Stimulated activated CD8-positive, alpha-beta memory T cell treated with anti-CD3 and anti-CD28 coated beads, Interleukin-4, amount 100 ng/mL, for 4 hours (primary cell): ENCODE data around the gene FAM13B.
"Not testable (repeated sequence)": the region's sequence is repeated elsewhere in the genome, so short reads cannot be mapped to it uniquely, and the experiment has no call there.

Source experiments
- DNase-seq, 2 donors: peaks; one replicate each; pipeline ENCODE4 v3.0.0-alpha.2; 2020; ENCODE audit warnings: low read depth in 2 of 2, low spot score in 1 of 2

Gene FAM13B

DNA sequence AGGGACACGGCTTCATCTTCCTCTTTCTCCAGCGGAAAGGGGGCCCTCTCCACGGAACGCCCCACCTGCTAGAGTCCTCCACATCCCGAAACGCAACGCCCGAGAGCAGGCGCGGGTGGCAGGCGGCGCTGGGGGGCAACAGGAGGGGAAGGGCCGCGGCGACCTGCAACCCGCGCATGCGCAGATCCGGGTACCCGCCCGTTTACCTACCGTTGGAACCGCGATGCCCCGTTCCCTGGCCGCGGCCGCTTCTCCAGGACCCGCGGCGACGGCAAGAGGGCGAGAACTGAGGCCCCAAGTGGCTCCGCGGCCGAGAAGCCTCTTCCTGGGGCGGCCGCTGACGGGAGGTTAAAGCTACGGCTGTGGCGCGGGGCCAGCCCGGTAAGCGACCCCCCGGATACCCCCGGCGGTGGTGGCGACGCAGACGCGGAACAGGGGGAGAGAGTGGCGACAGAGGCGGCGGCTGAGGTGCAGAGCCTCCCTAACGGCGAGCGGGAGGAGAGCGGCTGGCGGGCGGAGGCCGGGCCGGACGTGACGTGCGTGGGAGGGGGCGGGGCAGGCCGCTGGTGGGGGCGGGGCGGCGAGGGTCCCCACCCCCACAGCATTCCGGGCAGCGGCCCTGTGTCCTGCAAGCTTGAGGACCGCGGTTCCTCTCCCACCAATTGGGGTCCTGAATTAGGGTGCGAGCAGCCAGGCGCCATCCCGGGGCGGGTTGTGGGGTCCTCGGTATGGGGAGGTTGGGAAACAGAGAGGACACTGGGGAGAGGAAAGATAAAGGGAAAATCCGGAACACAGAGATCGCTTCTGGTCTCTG, at the start of gene FAM13B:
Gene FAM13B (minus strand): TSS at position 508 of the 814 bp plus-strand sequence. CDS start 13,968 bp downstream, outside the sequence.
- DNase-seq: peak; percentile 43 to 65

DNA sequence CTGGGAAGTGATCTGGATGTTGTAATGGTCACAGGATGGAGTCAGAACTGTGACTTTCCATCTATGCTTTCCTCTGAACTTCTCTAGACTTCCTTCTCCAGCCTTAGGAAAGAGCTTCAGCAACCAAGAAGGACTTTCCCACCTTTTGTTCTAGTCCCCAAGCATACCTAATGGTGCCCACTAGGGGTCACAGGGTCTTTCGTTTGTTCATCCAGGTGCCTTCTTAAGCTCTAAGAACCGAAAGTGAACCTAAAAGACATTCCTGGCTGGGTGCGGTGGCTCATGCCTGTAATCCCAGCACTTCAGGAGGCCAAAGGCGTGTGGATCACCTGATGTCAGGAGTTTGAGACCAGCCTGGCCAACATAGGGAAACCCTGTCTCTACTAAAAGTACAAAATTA, 49.2 kb upstream of the FAM13B start:
- DNase-seq: no peak

DNA sequence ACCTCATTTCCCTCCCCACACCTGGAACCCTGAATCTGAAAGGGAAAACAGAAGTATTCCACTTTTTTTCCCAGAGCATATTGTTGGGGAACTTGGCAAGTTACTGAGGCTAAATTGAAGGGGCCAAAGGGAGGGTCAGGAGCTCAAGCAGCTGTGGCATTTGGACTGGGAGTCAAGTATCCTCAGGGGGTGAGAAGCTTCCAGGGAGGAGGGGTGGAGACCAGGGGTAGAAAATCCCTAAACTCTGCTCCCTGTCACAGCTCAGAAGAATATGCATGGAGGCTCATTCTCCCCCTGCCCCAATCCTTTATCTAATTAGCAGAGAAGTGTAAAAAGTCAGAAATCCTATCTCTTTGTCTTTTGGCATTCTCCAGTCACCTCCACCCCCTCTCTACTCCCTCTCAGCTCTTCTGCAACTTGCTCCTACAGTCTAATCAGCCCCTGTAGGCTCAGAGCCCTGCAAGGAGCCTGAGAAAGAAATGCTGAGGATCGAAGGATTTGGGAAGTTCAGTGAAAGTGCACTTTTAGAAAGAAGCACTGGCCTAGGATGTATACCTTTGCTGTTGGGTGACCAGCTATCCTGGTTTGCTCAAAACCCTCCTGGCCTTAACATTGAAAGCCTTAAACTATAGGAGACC, 45.2 kb upstream of the FAM13B start:
- no peak for DNase-seq

DNA sequence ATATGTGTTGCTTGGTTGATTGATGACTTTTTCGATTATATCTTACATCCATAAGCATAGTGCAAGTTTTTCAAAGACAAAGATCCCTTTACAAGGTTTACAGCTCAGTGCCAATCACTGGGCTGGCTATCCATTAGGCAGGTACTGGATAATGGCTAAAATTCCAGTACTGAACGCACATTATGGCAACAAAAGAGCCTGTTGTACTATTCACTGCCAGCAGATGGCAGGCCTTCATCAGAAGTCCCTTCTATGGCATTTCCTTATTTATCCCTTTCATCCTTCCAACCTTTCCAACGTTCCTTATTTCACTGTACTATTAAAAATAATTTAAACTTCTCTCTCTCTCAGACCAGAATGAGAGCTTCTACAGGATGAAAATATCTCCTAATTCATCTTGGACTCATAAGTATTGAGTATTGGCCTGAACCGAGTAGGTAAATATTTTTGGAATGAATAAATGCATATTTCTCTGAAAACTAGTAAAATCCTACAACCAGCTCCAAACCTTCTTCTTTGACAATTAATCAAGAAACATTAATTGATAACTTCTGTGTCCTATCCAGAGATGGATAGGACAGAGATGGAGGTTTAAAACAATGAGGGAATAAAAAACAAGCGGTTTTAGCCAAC, 44.3 kb upstream of the FAM13B start:
- DNase-seq: peak; percentile 1 to 8

DNA sequence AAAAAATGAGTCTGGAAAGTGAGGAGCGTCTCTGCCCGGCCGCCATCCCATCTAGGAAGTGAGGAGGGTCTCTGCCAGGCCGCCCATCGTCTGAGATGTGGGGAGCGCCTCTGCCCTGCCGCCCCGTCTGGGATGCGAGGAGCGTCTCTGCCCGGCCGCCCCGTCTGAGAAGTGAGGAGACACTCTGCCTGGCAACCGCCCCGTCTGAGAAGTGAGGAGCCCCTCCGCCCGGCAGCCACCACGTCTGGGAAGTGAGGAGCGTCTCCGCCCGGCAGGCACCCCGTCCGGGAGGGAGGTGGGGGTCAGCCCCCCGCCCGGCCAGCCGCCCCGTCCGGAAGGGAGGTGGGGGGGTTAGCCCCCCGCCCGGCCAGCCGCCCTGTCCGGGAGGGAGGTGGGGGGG, 37.1 kb upstream of the FAM13B start:
- not testable (repeated sequence) for DNase-seq

DNA sequence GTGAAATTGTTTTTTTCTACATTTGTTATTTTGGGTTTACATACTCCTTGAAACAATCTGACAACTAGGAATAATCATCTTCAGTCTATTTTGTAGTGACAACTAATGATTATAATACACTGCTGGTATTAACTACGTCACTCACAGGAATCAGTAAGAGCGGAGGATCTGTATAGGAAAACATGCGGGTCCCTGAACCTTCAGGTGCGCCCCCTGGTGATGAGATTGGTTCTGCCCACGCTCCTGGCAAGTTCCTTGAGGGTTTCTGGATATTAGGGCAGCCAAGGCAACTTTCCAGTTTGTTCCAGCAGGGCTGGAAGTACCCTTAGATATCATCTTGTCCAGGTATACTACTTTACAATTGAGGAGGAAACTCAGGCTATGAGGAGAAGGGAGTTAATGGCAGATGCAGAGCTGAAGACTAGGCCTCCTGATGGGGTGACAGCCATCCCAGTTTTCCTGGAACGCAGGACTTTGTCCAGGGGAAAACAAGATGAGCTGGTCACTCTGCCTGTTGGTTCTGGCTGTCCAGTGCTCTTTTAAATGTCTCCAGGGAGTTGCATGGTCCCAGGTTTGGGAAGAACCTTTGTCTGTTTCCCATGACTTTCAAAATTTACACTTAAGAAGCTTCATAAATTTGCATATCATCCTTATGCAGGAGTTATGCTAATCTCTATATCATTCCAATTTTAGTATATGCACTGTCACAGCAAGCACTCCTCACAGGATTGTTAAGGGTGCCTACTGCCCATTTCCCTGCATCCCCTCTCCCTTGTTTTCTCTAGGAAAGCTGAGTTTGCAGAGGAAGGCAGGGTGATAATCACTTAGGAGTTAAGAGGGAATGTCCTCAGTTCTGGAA, 36.1 kb upstream of the FAM13B start:
- peak; percentile 36 to 56 for DNase-seq

DNA sequence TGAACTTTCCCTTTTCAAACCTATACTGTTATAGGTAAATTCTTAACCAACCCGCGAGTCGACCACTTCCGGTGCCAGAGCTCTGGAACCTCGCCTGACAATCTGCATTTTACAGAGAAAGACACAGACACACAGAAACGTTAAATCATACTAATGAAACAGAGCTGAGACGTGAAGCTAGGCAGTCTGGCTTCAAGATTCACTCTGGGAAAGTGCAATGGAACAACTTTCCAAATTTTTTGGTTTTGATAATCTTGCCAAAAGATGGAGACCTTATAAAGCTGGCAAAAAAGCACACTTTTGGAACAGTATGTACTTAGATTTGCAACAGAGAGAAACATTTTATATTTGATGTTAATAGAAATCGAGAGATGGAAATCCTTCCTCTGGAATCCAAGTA, 35.1 kb upstream of the FAM13B start:
- no peak for DNase-seq

DNA sequence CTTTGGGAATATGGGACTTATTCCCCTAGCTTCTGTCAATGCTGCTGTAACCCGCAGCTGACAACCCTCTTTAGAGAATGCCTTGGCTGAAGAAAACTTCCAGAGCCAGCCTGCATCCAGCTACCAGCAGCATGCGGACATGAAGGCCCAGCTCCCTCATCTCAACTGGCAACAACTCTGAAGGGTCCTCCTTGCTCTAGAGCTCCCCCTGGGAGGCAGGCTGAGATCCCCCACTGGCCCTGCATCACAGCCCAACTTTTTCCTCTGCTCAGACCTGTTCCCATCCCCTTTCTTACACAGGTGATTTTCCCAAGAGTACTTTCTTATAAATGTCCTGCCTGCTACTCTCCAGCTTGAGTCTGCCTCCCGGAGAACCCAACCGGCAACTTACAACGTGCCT, 32.2 kb upstream of the FAM13B start:
- no peak for DNase-seq

DNA sequence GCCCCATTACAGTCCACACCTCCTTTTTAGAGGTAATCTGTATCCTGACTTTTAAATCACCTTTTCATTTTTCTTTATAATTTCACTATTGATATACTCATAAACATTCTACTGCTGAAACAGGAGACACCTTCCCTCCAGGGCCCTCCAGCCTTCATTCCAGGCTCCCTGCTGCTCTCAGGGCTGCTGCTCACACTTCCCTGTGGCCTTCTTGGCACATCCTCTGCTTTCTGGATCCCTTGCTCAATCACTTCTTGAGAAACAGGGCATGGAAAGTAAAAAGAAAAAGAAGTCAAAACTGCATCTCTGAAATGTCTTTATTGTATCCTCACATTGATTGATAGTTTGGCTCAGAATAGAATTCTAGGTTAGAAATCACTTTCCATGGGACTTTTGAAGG, 31.6 kb upstream of the FAM13B start:
- DNase-seq: no peak

DNA sequence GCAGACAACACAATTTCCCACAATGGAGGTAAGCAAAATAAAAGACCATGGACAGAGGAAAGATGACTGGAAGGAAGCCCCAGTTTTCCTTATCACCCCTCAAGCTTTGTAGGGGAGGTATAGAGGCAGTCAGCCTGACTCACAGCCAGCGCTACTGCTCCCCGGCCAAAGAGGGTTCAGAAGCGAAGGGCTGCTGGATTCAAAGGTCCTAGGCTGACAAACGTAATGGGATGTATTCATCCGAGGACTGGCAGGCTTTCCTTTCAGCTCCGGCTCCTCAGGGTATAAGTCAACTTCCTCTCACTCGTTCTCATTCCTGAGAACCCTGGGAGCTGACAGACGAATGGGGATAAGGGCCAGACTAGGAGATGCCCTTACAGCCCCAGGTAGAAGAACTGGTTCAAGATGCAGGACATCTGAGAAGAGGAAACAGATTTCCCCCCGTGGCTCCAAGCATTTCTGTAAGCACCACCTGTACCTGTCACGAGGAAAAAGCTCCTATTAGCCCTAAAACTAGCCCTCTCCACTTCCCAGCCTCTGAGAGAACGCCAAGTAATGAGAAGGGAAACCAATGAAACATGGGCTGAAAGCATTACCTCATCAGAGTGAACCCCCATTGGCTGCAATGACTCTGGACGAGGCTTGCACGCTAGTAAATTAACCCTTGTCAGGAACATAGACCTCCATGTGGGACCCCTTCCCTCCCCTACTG, 22.1 kb upstream of the FAM13B start:
- DNase-seq: no peak

DNA sequence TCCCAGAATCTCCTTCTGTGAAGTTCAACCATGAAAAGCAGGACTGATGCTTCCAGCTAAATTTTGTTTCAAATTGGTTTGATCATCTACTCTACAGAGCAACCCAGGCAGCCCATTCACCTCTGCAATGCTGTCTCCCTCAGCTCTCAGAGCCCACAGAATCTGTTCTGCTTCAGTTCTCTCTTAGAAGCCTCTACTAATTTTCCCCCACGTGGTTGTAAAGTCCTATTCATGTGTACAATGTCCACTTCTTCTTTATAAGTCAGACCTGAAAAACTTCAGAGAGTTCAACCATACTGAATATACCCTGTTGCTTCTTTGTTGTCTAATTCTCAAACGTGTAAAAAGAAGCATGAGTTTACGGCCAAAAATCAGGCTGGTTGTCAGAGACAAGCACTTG, 21.3 kb upstream of the FAM13B start:
- no peak for DNase-seq

DNA sequence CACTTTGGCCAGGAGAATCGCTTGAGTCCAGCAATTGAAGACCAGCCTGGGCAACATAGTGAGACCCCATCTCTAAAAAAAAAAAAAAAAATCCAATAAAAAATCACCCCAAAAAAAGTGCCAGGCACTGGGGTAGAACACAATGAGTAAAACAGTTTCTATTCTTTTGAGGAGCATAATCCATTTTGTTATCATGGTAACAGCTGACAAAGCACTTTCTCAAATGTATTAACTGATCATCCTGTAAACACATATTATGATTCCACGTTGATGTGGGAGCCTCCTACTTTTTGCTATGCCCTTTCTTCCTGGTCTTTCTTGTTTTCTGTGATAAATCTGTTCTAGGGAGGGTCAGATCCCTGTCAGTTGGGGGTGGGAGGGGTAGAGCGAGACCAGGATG, 20.7 kb upstream of the FAM13B start:
- no peak for DNase-seq

DNA sequence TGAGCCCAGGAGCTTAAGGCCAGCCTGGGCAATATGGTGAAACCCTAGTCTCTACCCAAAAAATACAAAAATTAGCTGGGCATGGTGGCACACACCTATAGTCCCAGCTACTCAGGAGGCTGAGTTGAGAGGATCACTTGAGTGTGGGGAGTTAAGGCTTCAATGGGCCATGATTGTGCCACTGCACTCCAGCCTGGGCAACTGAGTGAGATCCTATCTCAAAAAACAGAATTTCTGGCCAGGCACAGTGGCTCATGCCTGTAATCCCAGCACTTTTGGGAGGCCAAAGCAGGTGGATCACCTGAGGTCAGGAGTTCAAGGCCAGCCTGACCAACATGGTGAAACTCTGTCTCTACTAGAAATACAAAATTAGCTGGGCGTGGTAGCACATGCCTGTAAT, 19.8 kb upstream of the FAM13B start:
- DNase-seq: not testable (repeated sequence)

DNA sequence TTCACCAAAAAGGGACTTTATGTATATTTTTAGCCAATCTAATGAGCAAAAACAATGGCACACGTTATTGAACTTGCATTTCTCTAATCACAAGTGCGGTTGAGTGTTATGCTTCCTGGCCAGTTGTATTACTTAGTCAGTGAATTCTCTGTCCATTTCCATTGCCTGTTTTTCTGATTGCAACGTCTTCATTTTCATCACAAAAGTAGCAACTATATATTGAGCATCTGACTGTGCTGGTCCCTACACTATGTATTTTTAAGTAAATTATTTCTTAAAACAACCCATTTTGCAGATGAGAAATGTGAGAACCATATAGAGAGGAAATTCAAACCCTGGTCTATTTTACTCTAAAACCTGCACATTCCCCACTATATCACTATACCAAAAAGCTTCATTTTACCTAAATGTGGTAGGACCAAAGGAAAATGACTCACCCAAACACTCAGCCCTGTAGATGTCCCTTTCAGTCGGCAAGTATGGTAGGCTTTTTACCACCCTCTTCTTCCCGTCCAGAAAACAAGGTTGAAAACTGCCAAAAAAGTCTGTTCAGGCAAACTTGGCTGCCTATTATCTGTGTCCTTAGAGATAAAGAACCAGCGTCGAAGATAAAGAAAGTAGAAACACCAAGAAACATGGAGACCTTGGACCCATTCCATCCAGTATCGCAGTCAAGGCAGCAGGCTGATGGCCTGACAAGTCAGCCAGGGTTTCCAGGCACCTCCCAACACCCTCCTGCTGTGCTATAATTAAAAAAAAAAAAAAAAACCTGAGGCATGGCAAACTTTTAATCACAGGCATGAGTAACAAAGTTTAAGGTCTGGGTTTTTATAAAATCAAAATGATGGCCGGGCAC, 18.8 kb upstream of the FAM13B start:
- no peak for DNase-seq

DNA sequence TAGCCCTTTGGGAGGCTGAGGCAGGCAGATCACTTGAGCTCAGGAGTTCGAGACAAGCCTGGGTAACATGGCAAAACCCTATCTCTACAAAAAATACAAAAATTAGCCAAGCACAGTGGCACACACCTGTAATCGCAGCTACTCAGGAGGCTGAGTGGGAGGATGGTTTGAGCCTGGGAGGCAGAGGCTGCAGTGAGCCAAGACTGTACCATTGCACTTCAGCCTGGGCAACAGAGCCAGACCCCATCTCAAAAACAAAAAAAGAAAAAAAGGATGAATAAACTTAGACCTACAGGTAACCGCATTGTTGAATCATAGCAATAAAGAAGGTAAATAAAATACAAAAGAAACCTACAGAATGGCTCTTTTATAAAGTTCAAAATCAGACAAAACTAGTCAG, 12.4 kb upstream of the FAM13B start:
- not testable (repeated sequence) for DNase-seq

DNA sequence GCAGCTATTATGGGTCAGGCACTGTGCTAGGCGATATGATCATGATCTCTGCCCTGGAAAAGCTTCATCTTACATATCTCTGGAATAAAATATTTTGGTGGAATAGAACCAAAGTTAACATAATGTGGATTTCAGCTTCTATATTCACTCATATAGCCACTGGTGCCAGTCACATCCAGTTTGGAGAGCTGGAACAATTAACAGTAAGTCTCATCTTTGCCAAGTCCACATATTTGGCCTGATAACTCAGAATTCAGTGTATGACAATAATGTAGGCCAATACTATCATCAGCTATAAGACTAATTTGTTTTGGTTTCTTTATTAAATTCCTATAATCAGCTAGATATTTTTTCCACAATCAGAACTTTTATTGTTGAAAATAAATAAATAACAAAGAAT, 5.9 kb upstream of the FAM13B start:
- no peak for DNase-seq

DNA sequence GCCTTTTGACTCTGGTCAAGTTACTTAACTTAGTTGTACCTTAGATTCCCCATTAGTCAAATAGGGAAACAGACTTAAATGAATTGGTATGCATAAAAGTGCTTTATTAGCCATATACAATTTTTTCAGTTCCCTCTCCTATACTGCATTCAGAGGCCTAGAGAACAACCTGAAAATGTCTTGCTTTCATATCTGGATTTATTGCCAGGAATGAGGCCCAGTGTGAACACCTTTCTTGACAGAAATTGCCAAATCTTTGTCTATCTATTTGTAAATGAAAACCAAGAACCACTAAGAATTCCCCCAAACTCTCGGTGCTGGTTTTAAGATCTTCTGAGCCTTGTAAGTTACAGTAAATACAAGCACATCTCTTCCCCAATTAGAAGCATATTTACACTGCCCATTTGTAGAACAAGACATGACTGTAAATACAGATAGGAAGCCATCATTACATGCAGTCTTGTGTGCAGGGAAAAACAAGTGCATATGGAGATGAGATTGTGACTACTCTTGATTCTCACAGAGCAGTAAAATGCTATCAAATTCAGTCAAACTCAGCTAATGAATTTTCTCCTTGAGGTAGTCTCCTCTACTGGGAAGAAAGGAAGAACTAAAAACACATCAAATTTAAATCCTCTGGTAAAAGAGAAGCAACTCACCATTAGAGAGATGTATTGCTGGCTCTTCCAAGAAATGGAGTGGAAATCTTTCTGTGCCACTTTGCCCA, 5.2 kb upstream of the FAM13B start:
- no peak for DNase-seq

DNA sequence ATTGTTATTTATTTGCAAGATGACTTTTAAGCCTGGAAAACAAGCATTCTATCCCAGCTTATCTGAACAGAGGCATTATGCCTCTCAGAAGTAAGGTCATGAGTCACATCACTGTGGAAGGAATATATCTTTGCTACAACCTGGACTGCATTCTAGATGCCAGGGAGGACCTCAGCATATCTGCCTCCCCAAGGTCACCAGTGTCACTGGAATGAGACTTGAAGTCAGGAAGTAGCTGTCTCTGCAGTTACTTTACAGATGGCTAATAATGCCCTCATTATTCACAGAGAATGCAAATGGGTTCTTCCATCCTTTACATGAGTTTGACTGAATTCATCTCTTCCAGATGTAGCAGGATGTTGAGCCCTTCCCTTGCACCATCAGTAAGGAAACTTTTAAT, 4.4 kb upstream of the FAM13B start:
- DNase-seq: no peak
